HG03354 (cell line): Measurements from ENCODE around the gene AHRR.
A peak's percentile ranks its signal among the peaks of the same experiment; 100 is the strongest.
"Not testable (repeated sequence)": the region's sequence is repeated elsewhere in the genome, so short reads cannot be mapped to it uniquely, and the experiment has no call there.

Source experiments
- ATAC-seq: cut with Tn5 transposase; IDR thresholded peaks from one replicate; pipeline ENCODE4 v1.9.1; 2021; ENCODE audit warnings: mild to moderate bottlenecking; ENCODE audit not compliant: unreplicated experiment, poor library complexity, severe bottlenecking

AHRR gene

DNA sequence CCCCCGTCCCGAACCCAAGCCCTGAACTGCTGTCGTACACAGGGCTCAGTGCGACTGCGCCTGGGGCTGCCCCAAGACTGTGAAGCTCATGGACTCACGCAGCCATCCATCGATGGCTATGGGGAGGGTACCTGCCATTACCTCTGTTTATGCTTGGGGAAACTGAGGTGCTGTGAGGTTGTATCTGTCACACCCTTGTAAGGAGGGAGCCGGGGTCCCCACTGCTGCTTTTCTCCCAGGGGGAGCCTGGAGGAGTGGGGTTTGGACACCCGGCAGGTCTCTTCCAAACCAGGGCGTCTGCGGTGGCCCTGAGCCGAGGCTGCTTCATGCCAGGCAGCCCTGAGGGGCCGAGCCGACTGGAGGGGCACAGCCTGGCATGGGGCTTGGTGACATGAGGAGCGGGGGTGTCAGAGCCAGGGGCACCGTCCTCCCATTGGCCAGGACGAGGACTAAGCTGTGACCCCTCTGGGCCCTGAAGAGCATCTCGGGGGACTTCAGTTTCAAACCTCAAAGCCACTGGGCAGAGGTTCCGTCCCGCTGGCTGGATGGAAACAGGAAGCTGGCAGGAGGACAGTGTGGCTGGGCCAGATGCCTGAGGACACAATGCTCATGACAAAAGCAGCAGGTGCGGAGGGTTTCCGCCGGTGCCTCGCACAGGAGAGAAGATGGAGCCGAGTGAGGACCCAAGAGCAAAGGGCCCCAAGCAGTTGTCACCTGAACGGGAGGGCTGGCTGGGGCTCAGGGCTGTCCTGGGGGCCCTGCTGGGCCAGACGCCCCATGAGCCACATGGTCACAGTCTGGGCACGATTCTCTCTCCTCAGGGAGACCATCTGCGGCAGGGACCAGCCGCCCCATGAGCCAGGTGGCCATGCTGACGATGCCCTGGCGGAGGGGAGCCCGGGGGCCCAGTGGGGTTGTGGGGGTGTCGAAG is 67.0 kb downstream of the AHRR start:
- ATAC-seq = no peak

DNA sequence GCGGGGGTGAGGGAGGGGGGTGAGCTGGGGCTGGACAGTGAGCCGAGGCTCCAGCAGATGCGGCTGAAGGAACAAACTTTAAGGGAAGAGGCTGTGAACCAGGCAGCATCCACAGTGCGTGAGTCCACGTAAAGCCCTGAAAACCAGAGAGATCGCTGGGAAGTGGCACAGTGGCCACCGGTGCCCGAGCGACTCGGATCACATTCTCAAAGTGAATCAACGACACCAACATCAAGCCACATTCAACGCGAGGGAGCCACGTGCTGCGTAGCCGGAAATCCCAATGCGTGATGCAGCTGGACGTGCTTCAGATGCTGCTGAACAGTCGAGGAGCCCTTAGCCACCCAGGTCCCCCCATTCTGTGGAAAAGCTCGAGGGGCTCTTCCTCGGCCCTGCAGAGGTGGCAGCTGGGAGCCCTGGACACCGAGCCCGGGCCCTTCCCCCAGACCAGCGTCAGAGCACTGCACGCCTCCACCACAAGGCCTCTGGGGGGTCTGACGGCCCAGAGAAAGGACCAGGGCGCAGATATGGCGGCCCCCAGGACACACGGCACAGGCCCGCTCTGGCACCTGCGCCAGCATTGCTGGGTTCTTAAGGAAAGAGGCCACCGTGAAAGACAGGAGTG is 67.8 kb downstream of the AHRR start:
- ATAC-seq = no peak

DNA sequence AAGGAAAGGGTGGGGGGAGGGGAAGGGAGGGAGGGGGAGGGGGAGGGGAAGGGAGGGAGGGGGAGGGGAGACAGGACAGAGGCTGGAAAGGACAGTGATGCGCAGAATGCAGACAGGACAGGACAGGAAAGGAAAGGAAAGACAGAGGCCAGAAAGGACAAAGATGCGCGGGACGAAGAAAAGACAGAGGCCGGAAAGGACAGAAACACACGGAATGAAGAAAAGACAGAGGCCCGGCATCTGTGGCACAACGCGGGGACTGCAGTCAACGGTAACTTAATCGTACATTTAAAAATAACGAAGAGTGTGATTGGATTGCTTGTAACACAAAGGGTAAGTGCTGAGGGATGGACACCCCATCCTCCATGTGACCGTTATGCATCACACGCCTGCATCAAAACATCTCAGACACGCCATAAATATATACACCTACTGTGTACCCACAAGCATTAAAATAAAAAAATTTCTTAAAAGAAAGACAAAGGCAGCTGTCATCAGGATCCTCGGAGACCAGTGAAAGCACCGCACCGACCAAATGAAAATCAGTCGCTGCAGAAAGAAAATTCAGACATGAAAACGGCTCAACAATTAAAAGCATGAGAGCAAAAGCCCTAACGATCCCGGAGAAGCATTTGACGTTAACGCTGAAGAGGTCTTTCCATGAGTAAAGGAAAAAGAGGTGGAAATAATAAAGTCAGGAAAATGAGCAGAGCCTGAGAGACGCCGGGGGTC is 68.5 kb downstream of the AHRR start:
- ATAC-seq = no peak

DNA sequence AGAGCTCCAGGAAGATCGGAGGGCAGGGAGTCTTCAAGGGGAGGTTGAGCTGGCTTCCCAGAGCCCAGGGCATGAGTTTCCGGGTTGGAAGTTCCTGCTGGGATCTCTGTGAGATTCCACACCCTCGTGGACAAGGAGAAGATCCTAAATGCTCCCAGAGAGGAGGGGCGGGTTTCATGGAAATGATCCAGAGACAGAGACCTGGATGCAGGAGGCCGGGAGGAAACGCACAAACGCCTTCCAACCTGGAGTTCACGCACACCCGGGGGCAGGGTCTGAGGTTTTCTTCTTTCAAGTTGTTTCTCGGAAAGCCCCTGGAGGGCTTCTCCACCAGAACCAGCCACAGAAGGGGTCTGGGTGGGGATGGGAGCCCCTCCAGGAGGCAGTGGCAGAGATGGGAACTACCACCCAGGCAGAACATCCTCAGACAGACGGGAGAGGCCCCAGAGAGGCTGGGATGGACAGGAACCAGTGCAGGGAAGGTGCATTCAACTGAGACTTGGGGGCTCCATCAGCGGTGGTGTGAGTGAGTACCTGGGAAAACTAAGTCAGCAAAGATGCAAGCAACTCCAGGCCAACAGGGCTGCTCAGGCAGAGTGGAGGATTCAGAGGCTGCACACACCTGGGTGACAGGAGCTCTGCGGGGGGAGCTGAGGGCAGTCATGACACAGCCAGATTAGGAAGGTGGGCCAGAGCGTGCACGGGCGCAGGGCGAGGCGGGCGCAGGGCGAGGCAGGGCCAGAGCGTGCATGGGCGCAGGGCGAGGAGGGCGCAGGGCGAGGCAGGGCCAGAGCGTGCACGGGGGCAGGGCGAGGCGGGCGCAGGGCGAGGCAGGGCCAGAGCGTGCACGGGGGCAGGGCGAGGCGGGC is 69.3 kb downstream of the AHRR start:
- no peak for ATAC-seq

DNA sequence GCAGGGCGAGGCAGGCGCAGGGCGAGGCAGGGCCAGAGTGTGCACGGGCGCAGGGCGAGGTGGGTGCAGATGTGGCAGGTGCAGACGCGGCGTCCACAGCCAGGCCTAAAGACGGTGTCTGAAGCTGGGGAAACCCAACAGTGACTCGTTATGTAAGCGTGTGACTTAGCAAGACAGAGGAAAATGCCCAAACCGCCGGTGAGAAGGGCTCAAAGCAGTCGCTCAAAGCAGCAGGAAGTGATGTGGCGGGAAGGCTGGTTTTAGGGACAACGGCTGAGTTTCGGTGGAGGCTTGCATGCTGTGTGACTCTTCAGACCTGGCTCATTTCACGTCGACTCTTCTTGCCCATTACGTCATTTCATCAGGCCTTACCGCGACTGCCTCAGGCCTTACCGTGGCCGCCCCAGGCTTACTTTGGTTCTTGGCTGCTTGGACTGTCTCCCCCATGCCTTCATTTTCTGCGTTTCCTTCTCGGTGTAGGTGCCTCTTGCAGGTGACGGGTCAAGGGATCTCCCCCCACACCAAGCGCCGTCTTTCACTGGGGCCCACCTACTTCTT is 71.0 kb downstream of the AHRR start:
- ATAC-seq = peak; percentile 91

DNA sequence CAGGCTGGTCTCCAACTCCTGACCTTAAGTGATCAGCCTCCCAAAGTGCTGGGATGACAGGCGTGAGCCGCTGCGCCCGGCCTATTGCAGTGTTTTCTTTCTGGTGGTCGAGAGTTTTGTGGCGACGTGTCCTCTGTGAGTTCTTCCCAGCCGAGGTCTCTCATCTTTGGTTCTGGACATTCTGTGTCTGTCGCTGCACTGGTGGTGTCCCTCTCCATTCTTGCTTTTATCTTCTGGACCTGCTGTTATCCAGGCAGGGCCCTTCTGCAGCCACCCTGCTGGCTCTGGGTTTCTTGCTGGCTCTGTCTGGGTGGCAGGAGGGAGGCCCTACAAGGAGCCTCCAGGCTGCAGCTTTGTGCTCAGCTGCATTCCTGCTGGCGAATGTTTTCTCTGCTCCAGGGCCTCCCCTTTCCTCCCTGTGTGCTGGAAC is 72.3 kb downstream of the AHRR start:
- no peak for ATAC-seq

DNA sequence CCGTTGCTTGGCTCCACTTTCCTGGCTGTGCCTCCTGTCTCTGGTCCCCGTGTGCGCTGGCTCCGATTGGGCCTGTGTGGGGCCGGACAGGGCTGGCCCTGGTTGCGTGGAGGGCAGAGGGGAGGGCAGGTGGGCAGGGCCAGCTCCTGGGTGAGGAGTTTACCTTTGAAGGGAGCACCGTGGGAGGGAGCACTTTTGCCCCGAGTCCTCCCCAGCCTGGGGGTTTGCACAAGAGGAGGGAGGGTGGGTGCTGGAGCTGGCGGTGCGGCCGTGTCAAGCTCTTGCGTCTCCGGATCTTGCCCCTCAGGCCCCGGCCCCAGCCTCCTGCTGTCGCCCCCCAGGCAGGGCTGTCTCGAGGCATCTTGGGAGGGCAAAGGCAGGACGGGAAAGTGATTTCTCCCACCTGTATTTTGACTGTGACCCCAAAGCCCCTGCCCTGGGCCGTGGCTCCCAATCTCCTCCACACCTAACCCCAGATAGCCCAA is 73.2 kb downstream of the AHRR start:
- no peak for ATAC-seq

DNA sequence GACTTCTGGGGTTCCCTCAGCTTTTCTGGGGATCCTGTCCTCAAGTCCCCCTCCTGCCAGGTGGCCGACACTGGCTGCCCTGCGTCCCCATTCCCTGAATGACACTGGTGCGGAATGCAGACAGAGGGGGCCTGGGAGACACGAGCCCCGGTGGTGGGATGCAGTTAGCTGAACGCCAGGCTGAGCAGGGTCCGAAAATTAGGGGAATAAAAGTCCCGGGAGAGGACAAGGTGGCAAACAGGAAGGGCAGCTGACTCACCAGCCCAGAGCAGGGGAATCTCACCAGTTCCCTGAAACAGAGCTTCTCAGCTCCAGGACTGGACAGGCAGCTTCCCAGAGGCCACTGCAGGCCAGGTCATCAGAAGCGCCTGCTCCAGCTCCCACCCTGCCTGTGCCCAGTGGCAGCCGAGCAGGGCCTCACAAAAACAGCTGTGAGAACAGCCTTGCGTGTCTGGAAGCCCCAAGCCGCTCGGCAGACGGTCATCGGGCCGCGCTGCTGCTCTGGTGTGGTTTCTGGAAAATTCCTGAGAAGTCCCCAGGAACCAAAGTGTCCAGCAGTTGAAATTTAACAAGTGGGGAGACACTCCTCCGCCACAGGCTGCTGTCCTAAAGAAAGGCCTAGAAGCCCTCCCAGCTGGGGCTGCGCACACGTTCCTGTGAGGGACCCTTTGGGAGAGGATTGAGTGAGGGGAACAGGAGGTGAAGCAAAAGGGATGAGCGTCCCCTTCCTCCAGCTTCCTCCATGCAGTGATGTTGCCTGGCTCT is 73.8 kb downstream of the AHRR start:
- no peak for ATAC-seq

DNA sequence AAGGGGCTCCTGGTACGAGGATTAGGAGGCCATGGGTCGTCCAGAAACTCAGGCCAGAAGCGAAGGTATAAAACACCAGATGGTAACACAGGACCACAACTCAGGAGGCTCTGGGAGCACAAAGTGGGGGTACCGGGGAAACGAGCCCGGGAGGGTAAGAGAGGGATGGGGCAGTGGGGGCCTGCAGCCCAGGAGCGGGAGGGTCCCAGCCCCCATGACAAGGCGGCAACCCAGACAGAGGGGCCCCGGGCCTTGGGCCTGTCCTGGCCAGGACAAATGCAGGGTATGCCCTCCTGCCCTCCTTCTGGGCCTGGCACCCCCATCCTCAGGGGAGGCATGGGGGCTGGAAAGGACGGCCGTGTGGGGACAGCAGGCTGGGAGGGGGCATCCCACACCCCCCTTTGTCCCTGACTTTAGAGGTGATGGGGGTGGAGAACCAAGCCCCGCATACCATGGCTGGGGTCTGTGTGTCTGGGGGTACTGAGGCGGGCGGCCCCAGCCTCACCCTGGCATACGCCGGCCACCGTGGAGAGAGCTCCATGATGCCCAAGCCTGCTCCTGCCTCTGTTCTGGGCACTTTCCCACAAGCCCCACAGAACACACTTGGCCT is 74.5 kb downstream of the AHRR start:
- no peak for ATAC-seq

DNA sequence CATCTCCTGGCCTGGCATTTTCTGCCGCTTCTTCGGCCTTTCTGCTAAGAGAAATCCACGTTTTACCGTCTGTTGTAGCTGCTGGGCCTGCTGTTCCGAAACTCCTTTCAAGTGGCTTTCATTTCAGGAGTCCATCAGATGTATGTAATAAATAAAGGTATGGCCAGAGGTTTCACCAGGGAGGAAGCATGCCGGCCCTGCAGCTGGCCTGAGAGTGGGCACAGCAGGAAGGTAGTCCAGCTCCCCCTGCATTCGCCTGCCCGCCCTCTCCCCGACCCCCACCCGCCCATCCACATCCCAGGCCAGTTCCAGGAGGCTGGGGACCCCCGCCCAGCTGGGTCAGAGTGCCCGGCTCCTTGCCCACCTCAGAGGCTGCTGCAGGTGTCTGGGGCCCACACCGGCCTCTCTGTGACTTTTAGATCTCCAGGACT is 75.0 kb downstream of the AHRR start:
- no peak for ATAC-seq

DNA sequence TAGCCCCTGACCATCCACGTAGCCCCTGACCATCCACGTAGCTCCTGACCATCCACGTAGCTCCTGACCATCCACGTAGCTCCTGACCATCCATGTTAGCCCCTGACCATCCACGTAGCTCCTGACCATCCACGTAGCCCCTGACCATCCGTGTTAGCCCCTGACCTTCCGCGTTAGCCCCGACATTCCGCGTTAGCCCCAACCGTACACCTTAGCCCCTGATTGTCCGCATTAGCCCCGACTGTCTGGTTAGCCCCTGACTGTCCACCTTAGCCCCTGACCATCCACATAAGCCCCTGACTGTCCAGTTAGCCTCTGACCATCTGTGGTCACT is 76.6 kb downstream of the AHRR start:
- not testable (repeated sequence) for ATAC-seq

DNA sequence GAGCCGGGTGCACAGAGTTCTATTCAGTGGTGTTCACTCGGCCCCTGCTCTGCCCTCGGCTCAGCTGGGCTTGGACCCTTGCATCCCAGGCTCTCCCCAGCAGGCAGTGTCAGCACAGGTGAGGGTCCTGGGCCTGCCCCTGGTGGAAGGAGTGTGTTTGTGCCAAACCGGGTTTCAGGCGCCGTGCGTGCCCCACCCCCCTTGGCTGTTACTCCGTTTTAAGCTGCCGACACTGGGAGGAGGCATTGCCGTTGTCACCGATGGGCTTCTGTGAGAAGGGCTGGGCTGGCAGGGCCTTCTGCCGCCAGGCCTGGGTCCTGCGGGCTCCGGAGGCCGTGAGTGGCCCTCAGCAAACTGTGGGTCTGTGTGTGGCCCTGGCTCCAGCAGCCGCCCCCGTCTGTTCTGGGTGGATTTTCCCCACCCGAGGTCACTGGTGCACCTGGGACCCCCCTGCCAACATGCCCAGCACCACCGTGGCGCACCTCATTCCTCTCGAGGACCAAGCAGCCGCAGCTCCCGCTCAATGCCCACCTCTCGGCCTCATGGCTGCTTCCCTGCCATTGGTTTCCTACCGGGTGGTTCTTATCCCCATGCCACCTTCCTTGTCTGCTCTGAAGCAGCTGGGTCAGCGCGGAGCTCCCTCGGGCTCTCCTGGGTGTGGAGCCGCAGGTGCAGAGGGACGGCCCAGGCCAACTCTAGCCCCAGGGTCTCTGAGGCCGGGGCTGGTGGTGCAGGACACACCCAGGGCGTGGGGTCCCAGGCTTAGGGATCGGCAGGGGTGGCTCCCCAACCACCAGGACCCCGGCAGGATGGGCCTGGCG is 77.2 kb downstream of the AHRR start:
- no peak for ATAC-seq

DNA sequence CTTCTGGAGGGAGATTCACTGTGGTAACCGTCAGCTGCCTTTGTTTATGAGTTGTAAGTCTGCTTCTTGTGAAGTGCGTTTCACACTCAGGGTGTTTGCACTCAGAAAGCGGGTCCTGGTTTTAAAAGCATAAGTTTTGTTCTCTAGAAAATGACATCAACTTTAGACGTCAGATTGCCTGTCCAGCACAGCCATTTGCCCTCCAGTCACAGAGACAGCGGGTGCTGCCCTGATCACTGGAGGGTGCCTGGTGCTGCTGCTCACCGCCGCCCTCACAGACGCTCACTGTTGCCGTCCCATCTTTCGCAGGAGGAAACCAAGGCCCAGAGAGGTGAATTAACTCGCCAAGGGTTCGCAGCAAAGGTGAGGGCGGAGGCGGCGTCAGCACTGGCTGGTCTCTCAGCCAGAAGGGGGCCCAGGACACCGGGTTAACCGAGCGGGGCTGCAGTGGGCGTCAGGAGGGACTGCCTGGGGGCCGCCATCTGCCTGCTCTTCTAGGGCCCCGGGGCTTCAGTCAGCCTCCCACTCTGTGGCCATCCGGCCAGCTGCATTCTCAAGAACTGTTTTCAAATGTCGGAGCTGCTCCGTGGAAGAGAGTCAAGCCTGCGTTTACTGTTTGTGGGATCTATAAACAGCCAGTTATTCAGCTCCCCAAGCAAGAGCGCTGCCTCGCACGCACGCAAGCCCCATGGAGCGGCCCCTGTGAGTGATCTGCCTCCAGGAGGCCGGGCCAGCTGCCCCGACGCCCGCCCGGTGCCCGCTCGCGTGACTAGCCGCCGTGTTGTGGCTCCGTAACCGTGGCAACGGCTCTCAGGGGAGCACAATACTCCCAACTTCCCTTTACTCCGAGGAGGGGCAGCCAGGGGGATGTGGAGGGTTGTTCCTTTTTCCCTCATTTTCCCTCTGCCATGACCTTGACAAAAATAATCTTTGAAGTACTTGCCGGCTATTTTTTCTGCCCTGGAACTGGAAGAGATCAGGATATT is 78.1 kb downstream of the AHRR start:
- peak; percentile 83 for ATAC-seq

DNA sequence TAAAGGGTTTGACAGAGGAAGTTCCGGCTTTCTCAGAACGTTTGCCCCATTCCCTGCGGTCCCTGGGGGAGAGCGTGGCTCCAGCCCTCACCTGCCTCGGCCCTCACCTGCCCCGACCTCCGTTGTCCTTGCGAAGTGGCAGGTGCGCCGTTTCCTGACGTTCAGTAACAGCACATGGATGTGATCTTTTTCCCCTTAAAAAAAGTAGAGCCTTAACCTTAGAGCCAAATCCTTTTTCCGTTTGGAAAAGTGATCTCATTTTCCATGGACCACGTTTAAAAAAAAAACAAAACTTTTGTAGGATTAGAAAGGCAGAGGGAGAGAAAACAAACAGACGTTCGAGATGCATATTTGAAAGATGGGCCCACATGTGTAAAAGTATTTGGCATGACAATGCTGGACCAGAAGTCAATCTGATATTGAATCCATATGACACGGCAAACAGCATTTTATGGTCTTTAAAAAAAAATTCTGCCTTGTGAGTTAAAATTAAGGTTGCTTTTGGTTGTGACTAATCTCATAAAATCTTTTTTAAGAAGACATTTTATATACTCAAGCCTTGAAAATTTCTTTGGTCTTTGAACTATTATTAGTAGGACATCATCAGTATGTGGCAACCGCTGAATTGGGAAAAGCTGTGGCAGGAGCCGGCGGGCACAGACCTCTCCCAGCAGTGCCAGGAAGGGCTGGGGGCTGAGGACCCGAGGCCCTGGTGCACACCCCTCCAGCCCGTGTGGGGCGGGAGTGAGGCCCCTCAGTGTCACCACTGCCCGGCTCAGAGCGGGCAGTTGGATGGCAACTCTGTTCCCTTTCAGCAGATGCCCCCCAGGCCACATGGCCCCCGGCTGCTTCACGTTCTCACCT is 79.0 kb downstream of the AHRR start:
- peak; percentile 32 for ATAC-seq
